GM10248 (cell line): ENCODE measurements around the gene RUFY3.
"Not testable (repeated sequence)": the region's sequence is repeated elsewhere in the genome, so short reads cannot be mapped to it uniquely, and the experiment has no call there.

Experiments used
- CTCF ChIA-PET: fragments of 300-600 bp; sonication (Branson Sonifier 250); formaldehyde crosslinking; extraction: SDS; loops from one replicate; lab custom pipeline; 2021; ENCODE audit warnings: antibody characterized with exemption; lab: Yijun Ruan, JAX
- POLR2A ChIA-PET: fragments of 350-650 bp; sonication (Branson Sonifier 250); formaldehyde crosslinking; extraction: SDS; loops from one replicate; lab custom pipeline; 2020; ENCODE audit warnings: antibody characterized with exemption; lab: Yijun Ruan, JAX
- DNase-seq: peaks from one replicate; pipeline ENCODE4 v3.0.0; 2012; ENCODE audit errors: extremely low spot score
- TF ChIP-seq, protein P1 (sequence below): IDR thresholded peaks from 2 replicates; pipeline ENCODE4 v1.5.1; 2012; ENCODE audit warnings: mild to moderate bottlenecking, low read depth; ENCODE audit errors: extremely low read depth, missing control alignments, control extremely low read depth

Gene RUFY3

DNA sequence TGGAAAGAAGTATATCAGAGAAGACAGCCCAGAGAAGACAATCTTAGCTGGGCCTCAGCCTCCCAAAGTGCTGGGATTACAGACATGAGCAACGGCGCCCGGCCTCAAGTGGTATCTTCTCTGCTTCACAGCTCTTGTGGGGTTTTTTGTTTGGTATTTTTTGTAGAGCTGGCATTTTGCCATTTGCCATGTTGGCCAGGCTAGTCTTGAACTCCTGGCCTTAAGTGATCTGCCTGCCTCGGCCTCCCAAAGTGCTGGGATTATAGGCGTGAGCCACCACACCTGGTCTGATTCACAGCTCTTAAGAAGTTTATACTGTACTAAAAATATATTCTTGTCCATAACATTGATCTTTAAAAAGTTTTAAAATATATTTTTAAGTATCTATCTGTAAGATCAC is 21.1 kb upstream of the RUFY3 start:
- POLR2A ChIA-PET, result no interaction called here
- no peak for DNase-seq
- CTCF ChIA-PET, result interaction anchor here (1.0 to 5.3 kb wide), 3 partner anchors 11 to 64 kb away, joined by 3 to 35 read pairs (median 7); partner anchors contain the start of gene UTP3
- TF ChIP-seq, protein P1, sequence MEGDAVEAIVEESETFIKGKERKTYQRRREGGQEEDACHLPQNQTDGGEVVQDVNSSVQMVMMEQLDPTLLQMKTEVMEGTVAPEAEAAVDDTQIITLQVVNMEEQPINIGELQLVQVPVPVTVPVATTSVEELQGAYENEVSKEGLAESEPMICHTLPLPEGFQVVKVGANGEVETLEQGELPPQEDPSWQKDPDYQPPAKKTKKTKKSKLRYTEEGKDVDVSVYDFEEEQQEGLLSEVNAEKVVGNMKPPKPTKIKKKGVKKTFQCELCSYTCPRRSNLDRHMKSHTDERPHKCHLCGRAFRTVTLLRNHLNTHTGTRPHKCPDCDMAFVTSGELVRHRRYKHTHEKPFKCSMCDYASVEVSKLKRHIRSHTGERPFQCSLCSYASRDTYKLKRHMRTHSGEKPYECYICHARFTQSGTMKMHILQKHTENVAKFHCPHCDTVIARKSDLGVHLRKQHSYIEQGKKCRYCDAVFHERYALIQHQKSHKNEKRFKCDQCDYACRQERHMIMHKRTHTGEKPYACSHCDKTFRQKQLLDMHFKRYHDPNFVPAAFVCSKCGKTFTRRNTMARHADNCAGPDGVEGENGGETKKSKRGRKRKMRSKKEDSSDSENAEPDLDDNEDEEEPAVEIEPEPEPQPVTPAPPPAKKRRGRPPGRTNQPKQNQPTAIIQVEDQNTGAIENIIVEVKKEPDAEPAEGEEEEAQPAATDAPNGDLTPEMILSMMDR, result no peak

DNA sequence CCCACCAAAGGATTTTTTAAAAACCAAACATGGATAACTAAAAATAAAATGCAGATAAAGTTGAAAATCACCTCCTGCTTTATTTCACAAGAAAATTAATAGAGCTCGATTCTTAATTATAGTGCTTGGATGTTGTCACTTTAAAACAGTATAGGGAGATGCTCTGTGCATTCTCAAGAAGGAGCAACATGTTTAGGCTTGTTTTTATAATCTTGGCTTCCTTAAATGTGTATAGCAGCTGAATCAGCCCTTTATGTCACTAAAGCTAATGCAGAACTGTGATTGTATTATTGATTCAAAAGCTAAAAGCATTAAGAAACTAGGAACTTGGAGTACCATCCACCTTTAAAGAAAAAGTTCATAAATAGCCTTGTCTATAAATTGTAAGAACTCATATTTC is 20.5 kb upstream of the RUFY3 start:
- ChIA-PET CTCF (interaction anchor here (1.0 to 5.3 kb wide), 3 partner anchors 11 to 64 kb away, joined by 3 to 35 read pairs (median 7); partner anchors contain the start of gene UTP3), POLR2A (no interaction called here)

DNA sequence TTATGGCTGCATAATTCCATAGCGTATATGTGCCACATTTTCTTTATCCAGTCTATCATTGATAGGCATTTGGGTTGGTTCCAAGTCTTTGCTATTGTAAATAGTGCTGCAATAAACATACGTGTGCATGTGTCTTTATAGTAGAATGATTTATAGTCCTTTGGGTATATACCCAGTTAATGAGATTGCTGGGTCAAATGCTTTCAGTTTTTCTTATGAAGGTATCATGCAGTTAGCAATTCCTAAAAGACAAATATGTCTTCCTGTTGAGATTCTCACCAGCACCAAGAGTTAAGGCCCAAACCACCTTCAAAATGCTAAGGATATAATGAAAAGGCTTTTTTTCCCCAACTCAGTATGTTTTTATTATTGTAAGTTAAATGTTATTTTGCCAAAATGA is 19.2 kb upstream of the RUFY3 start:
- CTCF ChIA-PET, result interaction anchor here (3.1 to 4.0 kb wide), 2 partner anchors 9 to 13 kb away, joined by 18 to 47 read pairs; partner anchors contain the start of gene UTP3
- POLR2A ChIA-PET, DNase-seq: not testable (repeated sequence)

More for the DNA sequence above, 20.5 kb upstream of the RUFY3 start:
- TF ChIP-seq, protein P1, result no peak
- no peak for DNase-seq

DNA sequence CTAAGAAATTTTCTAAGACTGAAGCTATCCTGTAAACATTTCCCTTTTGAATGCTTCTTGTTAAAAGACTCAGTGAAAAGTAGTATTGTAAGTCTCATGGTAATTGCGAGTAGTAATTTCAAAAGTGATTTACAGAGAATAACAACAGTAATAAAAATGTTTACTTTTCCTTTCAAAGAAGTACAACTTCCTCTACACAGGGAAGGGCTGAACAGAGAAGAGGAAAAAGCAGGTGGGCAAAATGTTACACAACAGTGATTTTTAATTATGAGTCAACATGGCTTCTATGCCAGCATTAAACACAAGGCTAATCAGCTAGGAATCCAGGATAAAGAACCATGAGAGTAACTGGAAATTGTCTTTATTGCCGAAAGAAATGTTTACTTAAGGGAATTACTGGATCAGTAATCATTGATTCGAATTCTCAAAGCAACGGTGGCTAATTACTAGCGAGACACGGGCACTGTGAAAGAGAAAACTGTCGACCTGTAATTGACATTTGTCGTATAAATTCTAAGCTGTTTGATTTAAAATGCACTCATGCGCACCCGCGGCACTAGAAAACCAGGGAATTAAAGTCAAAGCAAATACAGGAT is 18.0 kb upstream of the RUFY3 start:
- DNase-seq, result no peak
- CTCF ChIA-PET, result interaction anchor here (0.7 to 4.0 kb wide), 25 partner anchors 9 to 290 kb away, joined by 3 to 47 read pairs (median 4); partner anchors contain the start of genes DCK, MOB1B and UTP3
- TF ChIP-seq, protein P1, result no peak
- POLR2A ChIA-PET, result interaction anchor here (0.5 kb wide), 1 partner anchor 9 kb away, joined by 5 read pairs; no protein-coding TSS in a partner anchor

DNA sequence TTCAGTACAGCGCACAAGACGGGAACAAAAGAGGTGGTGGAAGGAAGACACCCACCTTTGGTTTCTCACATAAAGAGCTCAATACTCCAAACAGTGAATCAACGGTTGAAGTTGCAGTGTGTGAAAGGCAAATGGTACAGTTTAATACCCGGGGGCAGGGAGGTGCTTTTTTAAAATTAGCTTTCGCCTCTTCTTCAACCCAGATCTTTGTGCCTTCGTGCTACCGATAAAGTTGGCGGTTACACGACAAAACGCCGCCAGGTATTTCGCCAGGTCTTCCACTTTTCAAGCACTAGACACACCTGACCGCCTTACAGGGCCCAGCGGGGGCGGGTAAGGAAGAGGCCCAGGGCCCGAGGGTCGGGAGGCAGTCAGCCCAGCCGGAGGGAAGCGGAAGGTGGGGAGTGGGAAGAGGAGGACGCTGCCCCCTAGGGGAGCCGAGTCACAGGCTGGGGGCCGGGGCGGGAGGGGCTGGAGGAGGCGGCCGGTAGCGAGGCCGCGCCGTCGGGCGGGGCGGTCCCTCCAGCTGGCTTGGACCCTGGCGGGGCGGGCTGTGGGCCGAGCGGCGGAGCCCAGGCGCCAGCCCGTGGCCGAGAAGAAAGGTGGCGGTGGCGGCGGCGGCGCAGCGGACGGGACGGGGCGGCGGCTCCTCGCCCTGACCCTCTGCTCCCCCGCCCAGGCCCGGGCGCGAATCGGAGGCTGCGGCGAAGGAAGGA is 17.4 kb upstream of the RUFY3 start:
- ChIA-PET CTCF (interaction anchor here (0.7 to 4.0 kb wide), 28 partner anchors 8 to 306 kb away, joined by 3 to 47 read pairs (median 4); partner anchors contain the start of genes DCK, MOB1B, RUFY3 and UTP3), POLR2A (interaction anchor here (0.5 to 1.2 kb wide), 3 partner anchors 10 to 307 kb away, joined by 4 to 5 read pairs (median 4); no protein-coding TSS in a partner anchor)
- peak; percentile 84 for DNase-seq
- TF ChIP-seq, protein P1, result peak; percentile 25

DNA sequence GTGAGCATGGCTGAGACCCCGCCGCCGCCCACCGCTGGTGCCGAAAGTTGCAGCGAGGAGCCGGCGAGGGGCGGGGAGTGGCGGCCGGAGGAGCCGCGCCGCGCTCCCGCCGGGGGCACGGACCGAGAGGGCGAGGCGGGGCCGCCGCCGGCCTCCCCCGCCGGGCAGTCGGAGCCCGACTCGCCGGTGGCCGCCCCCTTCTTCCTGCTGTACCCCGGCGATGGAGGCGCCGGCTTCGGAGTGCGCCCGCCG is 16.9 kb upstream of the RUFY3 start:
- ChIA-PET POLR2A (interaction anchor here (1.2 kb wide), 1 partner anchor 50 kb away, joined by 4 read pairs; no protein-coding TSS in a partner anchor), CTCF (interaction anchor here (1.0 to 4.0 kb wide), 14 partner anchors 11 to 305 kb away, joined by 3 to 47 read pairs (median 4); partner anchors contain the start of genes RUFY3 and UTP3)
- TF ChIP-seq, protein P1, result no peak
- DNase-seq, result no peak
